ENCODE results near the gene FBLN5. TPM values are rescaled to one million over a fixed set of nuclear protein-coding genes. Genes with fewer than 3 reads are reported as not detected.
A peak's percentile ranks its signal among the peaks of the same experiment; 100 is the strongest.

The FBLN5 gene
- total RNA-seq, 2 donors from 2014 or later: 3.7 to 6.6 TPM

DNA sequence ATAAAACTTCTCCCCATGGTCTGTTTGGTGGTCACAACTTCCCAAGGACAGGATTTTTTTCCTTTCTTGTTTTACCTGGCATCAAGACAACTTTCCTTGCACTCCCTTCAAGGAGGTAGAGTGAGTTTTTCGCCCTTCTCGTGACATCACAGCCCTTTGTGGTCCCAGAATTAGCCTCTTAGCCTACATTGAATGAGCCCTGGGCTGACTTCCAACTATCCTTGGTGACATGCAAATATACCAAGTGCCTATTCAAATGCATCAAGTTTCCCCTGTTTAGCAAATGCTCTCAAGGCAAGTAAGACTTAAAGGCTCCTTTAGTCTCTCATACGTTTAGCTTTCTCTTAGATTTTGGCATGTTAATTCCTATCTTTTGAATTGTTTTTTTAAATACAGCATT, 116.7 kb downstream of the FBLN5 start:
- peaks cover 53% of the 10 kb centered on the region for H3K4me1 Mint-ChIP-seq
- DNase-seq (no peak), ATAC-seq (no peak)
- peaks cover 12% of the 10 kb centered on the region for H3K36me3 Mint-ChIP-seq (ENCODE audit: low read depth)
- H3K27ac Mint-ChIP-seq: peak overlapping the region; percentile 19
- H3K4me3 Mint-ChIP-seq: no peak overlapping the region
- H3K27me3 Mint-ChIP-seq: no peaks in the 10 kb centered on the region
- H3K9me3 ChIP-seq (ENCODE audit: control insufficient read depth, low read length, poor library complexity, severe bottlenecking): no peaks in the 10 kb centered on the region

GRCh38 chr14:91829511-91829910, 118.0 kb downstream of the FBLN5 start:
- no peak overlapping the region for H3K4me3 Mint-ChIP-seq
- ATAC-seq (no peak), DNase-seq (no peak)
- peak overlapping the region; percentile 19 for H3K27ac Mint-ChIP-seq
- H3K27me3 Mint-ChIP-seq: no peaks in the 10 kb centered on the region
- H3K9me3 ChIP-seq (ENCODE audit: control insufficient read depth, low read length, poor library complexity, severe bottlenecking): no peaks in the 10 kb centered on the region
- peaks cover 49% of the 10 kb centered on the region for H3K4me1 Mint-ChIP-seq
- peaks cover 12% of the 10 kb centered on the region for H3K36me3 Mint-ChIP-seq (ENCODE audit: low read depth)

GRCh38 chr14:91827746-91828145, 119.7 kb downstream of the FBLN5 start:
- no peaks in the 10 kb centered on the region for H3K9me3 ChIP-seq (ENCODE audit: control insufficient read depth, low read length, poor library complexity, severe bottlenecking)
- ATAC-seq: no peak
- H3K27ac Mint-ChIP-seq: no peak overlapping the region
- peaks cover 39% of the 10 kb centered on the region for H3K4me1 Mint-ChIP-seq
- no peaks in the 10 kb centered on the region for H3K27me3 Mint-ChIP-seq
- H3K4me3 Mint-ChIP-seq: no peak overlapping the region
- DNase-seq: no peak
- H3K36me3 Mint-ChIP-seq (ENCODE audit: low read depth): peaks cover 8% of the 10 kb centered on the region

Other genes with a start within 250 kb of the FBLN5 start
- 1 to 10 TPM; 2.2 to 4.1 TPM for gene CATSPERB, start 215.6 kb downstream of the FBLN5 start, total RNA-seq
- gene TC2N, start 80.2 kb downstream of the FBLN5 start, total RNA-seq: 100 to 1,000 TPM; 178 to 214 TPM
- gene TRIP11, start 92.4 kb upstream of the FBLN5 start, total RNA-seq: 10 to 100 TPM; 44.2 to 45.1 TPM
- gene ATXN3, start 158.9 kb upstream of the FBLN5 start, total RNA-seq: 10 to 100 TPM; 28.0 to 31.2 TPM
- gene NDUFB1, start 174.0 kb upstream of the FBLN5 start, total RNA-seq: 10 to 100 TPM; 48.6 to 53.8 TPM
- gene CPSF2, start 174.3 kb upstream of the FBLN5 start, total RNA-seq: 10 to 100 TPM; 26.4 to 28.0 TPM

Measured in T-helper 17 cell (primary cell).